ENCODE results near the gene CDK12. TPM values are rescaled to one million over a fixed set of nuclear protein-coding genes. Genes with fewer than 3 reads are reported as not detected.

CDK12 gene
- total RNA-seq, 4 donors from 2014 or later, result 10.6 to 20.9 (median 14.2) TPM

DNA sequence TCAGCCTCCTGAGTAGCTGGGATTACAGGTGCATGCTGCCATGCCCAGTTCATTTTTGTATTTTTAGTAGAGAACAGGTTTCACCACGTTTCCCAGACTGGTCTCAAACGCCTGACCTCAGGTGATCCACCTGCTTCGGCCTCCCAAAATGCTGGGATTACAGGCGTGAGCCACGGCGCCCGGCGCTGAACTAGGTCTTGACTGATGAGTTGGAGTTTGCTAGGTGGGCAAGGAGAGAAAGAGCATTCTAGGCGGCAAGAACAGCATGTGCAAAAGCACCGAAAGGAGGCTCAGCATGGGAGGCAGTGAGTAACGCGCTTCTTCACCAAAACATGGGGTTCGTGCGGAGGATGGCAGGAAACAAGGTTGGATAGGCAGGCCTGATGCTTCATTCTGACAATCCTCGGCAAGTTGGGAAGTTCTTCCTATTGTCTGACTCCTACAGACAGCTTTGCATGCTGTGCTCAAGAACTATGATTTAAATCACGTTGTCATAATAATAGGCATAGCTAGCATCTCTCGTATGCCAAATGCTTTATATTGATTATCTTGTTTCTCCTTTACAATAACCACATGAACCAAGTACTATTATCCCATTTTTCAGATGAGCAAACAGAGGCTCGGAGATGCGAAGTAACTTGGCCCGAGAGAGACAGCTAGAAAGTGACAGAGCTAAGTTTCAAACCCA is 119.9 kb downstream of the CDK12 start:
- intact Hi-C loops (cut with DNase I; ENCODE audit: low total_unique reads), result no loop called here
- H3K4me3 ChIP-seq, result no peak overlapping the region
- no peak overlapping the region for H3K27ac ChIP-seq
- no peaks in the 10 kb centered on the region for H3K9me3 ChIP-seq
- DNase-seq (no peak), ATAC-seq (no peak)
- no peaks in the 10 kb centered on the region for H3K27me3 ChIP-seq
- TF ChIP-seq POLR2A (IDR thresholded peaks at IDR 0.05), result no peak
- TF ChIP-seq, protein P1, sequence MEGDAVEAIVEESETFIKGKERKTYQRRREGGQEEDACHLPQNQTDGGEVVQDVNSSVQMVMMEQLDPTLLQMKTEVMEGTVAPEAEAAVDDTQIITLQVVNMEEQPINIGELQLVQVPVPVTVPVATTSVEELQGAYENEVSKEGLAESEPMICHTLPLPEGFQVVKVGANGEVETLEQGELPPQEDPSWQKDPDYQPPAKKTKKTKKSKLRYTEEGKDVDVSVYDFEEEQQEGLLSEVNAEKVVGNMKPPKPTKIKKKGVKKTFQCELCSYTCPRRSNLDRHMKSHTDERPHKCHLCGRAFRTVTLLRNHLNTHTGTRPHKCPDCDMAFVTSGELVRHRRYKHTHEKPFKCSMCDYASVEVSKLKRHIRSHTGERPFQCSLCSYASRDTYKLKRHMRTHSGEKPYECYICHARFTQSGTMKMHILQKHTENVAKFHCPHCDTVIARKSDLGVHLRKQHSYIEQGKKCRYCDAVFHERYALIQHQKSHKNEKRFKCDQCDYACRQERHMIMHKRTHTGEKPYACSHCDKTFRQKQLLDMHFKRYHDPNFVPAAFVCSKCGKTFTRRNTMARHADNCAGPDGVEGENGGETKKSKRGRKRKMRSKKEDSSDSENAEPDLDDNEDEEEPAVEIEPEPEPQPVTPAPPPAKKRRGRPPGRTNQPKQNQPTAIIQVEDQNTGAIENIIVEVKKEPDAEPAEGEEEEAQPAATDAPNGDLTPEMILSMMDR (IDR thresholded peaks at IDR 0.05 in 4 of 5, conservative IDR thresholded peaks at IDR 0.05 in 1 of 5), result no peak
- H3K4me1 ChIP-seq, result no peaks in the 10 kb centered on the region
- in situ Hi-C loops (cut with MboI; ENCODE audit: low sequenced_read_pairs in 4 of 4), result no loop called here
- H3K36me3 ChIP-seq, result no peaks in the 10 kb centered on the region

DNA sequence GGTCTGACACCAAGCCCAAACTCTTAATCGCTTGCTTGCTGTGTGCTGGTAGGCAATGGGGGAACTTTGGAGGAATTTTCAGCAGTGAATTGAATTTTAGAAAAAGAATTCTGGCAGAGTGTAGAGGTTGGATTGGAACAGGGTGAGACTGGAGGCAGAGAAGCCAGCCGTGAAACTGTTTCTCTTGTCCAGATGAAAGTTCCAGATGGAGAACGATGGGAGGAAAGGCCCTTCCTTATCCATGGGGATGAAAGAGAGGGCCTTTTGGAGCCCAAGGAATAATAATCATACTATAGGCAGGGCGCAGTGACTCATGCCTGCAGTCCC is 120.4 kb downstream of the CDK12 start:
- intact Hi-C loops (cut with DNase I; ENCODE audit: low total_unique reads), result no loop called here
- in situ Hi-C loops (cut with MboI; ENCODE audit: low sequenced_read_pairs in 4 of 4), result no loop called here
- H3K27ac ChIP-seq, result no peak overlapping the region
- no peak overlapping the region for H3K4me3 ChIP-seq
- TF ChIP-seq POLR2A (IDR thresholded peaks at IDR 0.05), result no peak
- TF ChIP-seq, protein P1 (IDR thresholded peaks at IDR 0.05 in 4 of 5, conservative IDR thresholded peaks at IDR 0.05 in 1 of 5), result no peak
- no peaks in the 10 kb centered on the region for H3K9me3 ChIP-seq
- H3K27me3 ChIP-seq, result peaks cover 0 to under 1% (median 0%) of the 10 kb centered on the region in 3 donors
- no peaks in the 10 kb centered on the region for H3K4me1 ChIP-seq
- no peak for DNase-seq
- no peak for ATAC-seq
- H3K36me3 ChIP-seq, result no peaks in the 10 kb centered on the region

DNA sequence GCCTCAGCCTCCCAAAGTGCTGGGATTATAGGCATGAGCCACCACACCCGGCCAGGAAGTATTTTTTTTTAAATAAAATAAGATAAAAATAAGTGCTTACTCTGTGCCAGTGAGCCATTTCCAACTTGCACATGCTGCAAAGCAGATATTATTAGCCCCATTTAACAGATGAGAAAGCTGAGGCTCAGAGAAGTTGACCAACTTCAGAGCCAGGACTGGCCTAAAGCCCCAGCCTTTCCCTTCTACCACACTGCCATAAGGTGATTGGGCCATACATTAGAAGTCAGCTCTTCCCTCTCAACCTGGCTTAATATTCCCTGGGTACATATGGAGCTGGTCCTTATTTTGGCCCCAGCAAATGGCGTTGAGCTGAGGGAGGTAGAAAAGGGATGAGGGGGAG is 121.4 kb downstream of the CDK12 start:
- TF ChIP-seq POLR2A (IDR thresholded peaks at IDR 0.05), result no peak
- TF ChIP-seq, protein P1 (IDR thresholded peaks at IDR 0.05 in 4 of 5, conservative IDR thresholded peaks at IDR 0.05 in 1 of 5), result no peak
- no peak overlapping the region for H3K27ac ChIP-seq
- H3K4me3 ChIP-seq, result no peak overlapping the region
- no peaks in the 10 kb centered on the region for H3K36me3 ChIP-seq
- H3K4me1 ChIP-seq, result no peaks in the 10 kb centered on the region
- ATAC-seq (no peak), DNase-seq (no peak)
- intact Hi-C loops (cut with DNase I; ENCODE audit: low total_unique reads), result no loop called here
- in situ Hi-C loops (cut with MboI; ENCODE audit: low sequenced_read_pairs in 4 of 4), result no loop called here
- H3K9me3 ChIP-seq, result no peaks in the 10 kb centered on the region
- H3K27me3 ChIP-seq, result peaks cover 0 to 2% (median 0%) of the 10 kb centered on the region in 3 donors

Other genes with a start within 250 kb of the CDK12 start
- not detected for gene STAC2, start 235.5 kb upstream of the CDK12 start, total RNA-seq
- 10 to 100 TPM; 10.4 to 15.4 (median 13.1) TPM for gene FBXL20, start 59.9 kb upstream of the CDK12 start, total RNA-seq
- 10 to 100 TPM; 16.3 to 25.1 (median 17.8) TPM for gene MED1, start 10.2 kb upstream of the CDK12 start, total RNA-seq
- not detected for gene NEUROD2, start 146.4 kb downstream of the CDK12 start, total RNA-seq
- gene PPP1R1B, start 165.5 kb downstream of the CDK12 start, total RNA-seq, result 1 to 10 TPM in 2 of 4 donors, not detected in 2; 1.5 to 5.1 TPM
- 10 to 100 TPM; 31.0 to 41.7 (median 41.0) TPM for gene STARD3, start 175.7 kb downstream of the CDK12 start, total RNA-seq
- gene TCAP, start 203.9 kb downstream of the CDK12 start, total RNA-seq, result 1,000 to 10,000 TPM; 1,768 to 3,088 (median 2,493) TPM
- gene PNMT, start 207.0 kb downstream of the CDK12 start, total RNA-seq, result 10 to 100 TPM in 1 of 4 donors, 1 to 10 TPM in 3; 2.0 to 11.8 (median 7.1) TPM
- 1 to 10 TPM; 4.3 to 9.5 (median 6.1) TPM for gene PGAP3, start 226.6 kb downstream of the CDK12 start, total RNA-seq
- gene ERBB2, start 238.6 kb downstream of the CDK12 start, total RNA-seq, result 10 to 100 TPM in 3 of 4 donors, 1 to 10 TPM in 1; 6.0 to 26.4 (median 15.3) TPM

Measured in gastrocnemius medialis (tissue), 4 donors.